HepG2 (cell line): ENCODE results near the gene NOC4L.

Source experiments
- ZBTB7A ChIP-seq: sonication (generic); formaldehyde crosslinking; IDR thresholded peaks from 2 replicates; pipeline ENCODE4 v1.8.0; 2022; ENCODE audit warnings: mild to moderate bottlenecking, missing genetic modification reagents
- ZNF292 ChIP-seq: sonication (generic); formaldehyde crosslinking; IDR thresholded peaks from 2 replicates; pipeline ENCODE4 v1.8.1; 2022; ENCODE audit warnings: mild to moderate bottlenecking, low read depth, missing genetic modification reagents, borderline replicate concordance

GRCh38 chr12:132186857-132187620, 42.8 kb downstream of the NOC4L start:
- TF ChIP-seq ZNF292 (CRISPR knock-in tag) (no peak), ZBTB7A (CRISPR knock-in tag) (no peak)
